Spleen (tissue), 11 donors: Measurements from ENCODE around the gene KCNH3. TPM values are rescaled to one million over a fixed set of nuclear protein-coding genes. Genes with fewer than 3 reads are reported as not detected.

Experiments used
- DNase-seq: peaks from one replicate; pipeline ENCODE4 v3.0.0-alpha.2; 2020
- H3K27ac ChIP-seq, 8 donors: fragments of 200-600 bp; sonication (generic) in 7 of 8; 1 replicate in 4 of 8; 2 replicates in 4 of 8; pipeline versions ENCODE4 v1.5.0 to v1.8.0; 2016 to 2021; ENCODE audit warnings: inconsistent platforms in 4 of 8, mild to moderate bottlenecking in 4 of 8, moderate library complexity in 1 of 8
- H3K27me3 ChIP-seq, 7 donors: fragments of 200-600 bp; sonication (generic) in 6 of 7; replicated peaks in 1 of 7; 1 replicate in 4 of 7; 2 replicates in 3 of 7; pipeline versions ENCODE4 v1.5.0 to v1.8.0; 2016 to 2021; ENCODE audit warnings: inconsistent platforms in 3 of 7, mild to moderate bottlenecking in 1 of 7
- H3K36me3 ChIP-seq, 6 donors: fragments of 200-600 bp; sonication (generic) in 5 of 6; 1 replicate in 4 of 6; 2 replicates in 2 of 6; pipeline versions ENCODE4 v1.5.0 to v1.8.0; 2016 to 2021; ENCODE audit warnings: inconsistent platforms in 2 of 6
- H3K4me1 ChIP-seq, 6 donors: fragments of 200-600 bp; sonication (generic) in 5 of 6; 1 replicate in 3 of 6; 2 replicates in 3 of 6; pipeline versions ENCODE4 v1.5.0 to v1.8.0; 2016 to 2021; ENCODE audit warnings: inconsistent platforms in 3 of 6
- H3K4me3 ChIP-seq, 8 donors: fragments of 200-600 bp; sonication (generic) in 7 of 8; 1 replicate in 4 of 8; 2 replicates in 4 of 8; pipeline versions ENCODE4 v1.5.0 to v1.8.0; 2016 to 2021; ENCODE audit warnings: inconsistent platforms in 4 of 8, mild to moderate bottlenecking in 4 of 8, moderate library complexity in 2 of 8
- H3K9me3 ChIP-seq, 8 donors: fragments of 200-600 bp; sonication (generic) in 7 of 8; 1 replicate in 4 of 8; 2 replicates in 4 of 8; pipeline versions ENCODE4 v1.5.0 to v1.8.0; 2016 to 2021; ENCODE audit warnings: inconsistent platforms in 4 of 8
- CTCF ChIP-seq, 11 experiments: fragments of 200-600 bp in 7 of 11; fragments of 450-650 bp in 4 of 11; sonication (generic) in 4 of 11; IDR thresholded peaks in 8 of 11; conservative IDR thresholded peaks in 3 of 11; 1 replicate in 7 of 11; 2 replicates in 4 of 11; pipeline versions ENCODE4 v1.4.0 to v1.8.0; 2016 to 2021; ENCODE audit warnings: antibody characterized with exemption in 11 of 11, inconsistent platforms in 4 of 11, mild to moderate bottlenecking in 1 of 11
- POLR2A ChIP-seq, 3 donors: fragments of 450-650 bp; IDR thresholded peaks; one replicate each; pipeline ENCODE4 v1.5.1; 2017; ENCODE audit warnings: antibody characterized with exemption in 3 of 3, mild to moderate bottlenecking in 1 of 3
- POLR2AphosphoS5 ChIP-seq, 3 donors: sonication (generic); formaldehyde crosslinking; IDR thresholded peaks; one replicate each; pipeline ENCODE4 v1.5.1; 2017; ENCODE audit warnings: antibody characterized with exemption in 3 of 3
- WGBS, 5 donors: extraction: QIAGEN DNeasy Blood & Tissue Kit in 3 of 5; methylation state at CpG; one replicate each; pipeline versions ENCODE4 v1.1.5 to v1.1.7; 2013 to 2018; 5-methylcytosine and 5-hydroxymethylcytosine counted together
- intact Hi-C: fragments of 100-400 bp; cut with DNase I; formaldehyde crosslinking; loops from one replicate; pipeline ENCODE4 v1.15.0; 2023; ENCODE audit warnings: low total_unique reads
- polyA plus RNA-seq, 3 donors: library from polyadenylated mRNA; stranded (reverse); fragments of 200-250 nt; gene quantifications; one replicate each; pipeline ENCODE4 v1.2.1, GENCODE V29; 2013
- total RNA-seq, 7 donors: library from RNA; depleted of rRNA in 3 of 7; stranded (reverse); fragments of >200 nt in 3 of 7; fragmentation: NEBNext Ultra II Directional in 4 of 7; extraction: Animal tissue kit (Norgen Biotek cat#: 25700) in 4 of 7; gene quantifications; one replicate each; pipeline versions ENCODE4 v1.1.0 to v1.2.1, GENCODE V29; 2016 to 2021
- donor health status: healthy with polysubstance abuse.
- donor health status: DM: no; HTN: no; CAD: no; lungs with moderate emphysema.
- donor health status: DM: no; HTN: no; CAD: no.
- donor health status: Bipolar disorder and iron deficiency.
- donor health status: healthy.
- donor health status: DM: no; HTN: no; CAD: no.
- donor health status: DM: yes; HTN: yes; CAD: no.

KCNH3 gene
- total and polyA plus RNA-seq, 10 donors, result 0.33 to 2.9 (median 0.85) TPM

- WGBS, 5 donors, result 90 to 95% (median 94%) methylated on average over 1 of the region's 1 CpG
- H3K27me3 ChIP-seq, result no peaks in the 10 kb centered on the region
- no peak overlapping the region for H3K27ac ChIP-seq
- TF ChIP-seq POLR2AphosphoS5 (IDR thresholded peaks at IDR 0.05), result no peak
- no peak for TF ChIP-seq POLR2A (IDR thresholded peaks at IDR 0.05)
- no peak for TF ChIP-seq CTCF (IDR thresholded peaks at IDR 0.05 in 8 of 11, conservative IDR thresholded peaks at IDR 0.05 in 3 of 11)
- no peaks in the 10 kb centered on the region for H3K4me1 ChIP-seq
- no peak for DNase-seq
- no peak overlapping the region for H3K4me3 ChIP-seq
- peaks cover 0 to 64% (median 6%) of the 10 kb centered on the region in 6 donors for H3K36me3 ChIP-seq
- intact Hi-C loops, result no loop called here
- no peaks in the 10 kb centered on the region for H3K9me3 ChIP-seq
Observed at GRCh38 chr12:49491823-49492222, 47.0 kb upstream of the KCNH3 start.

GRCh38 chr12:49493900-49494299, 44.9 kb upstream of the KCNH3 start:
- no peaks in the 10 kb centered on the region for H3K27me3 ChIP-seq
- WGBS, 5 donors, result 49 to 95% (median 89%) methylated on average over 2 of the region's 2 CpGs
- no peak overlapping the region for H3K4me3 ChIP-seq
- H3K4me1 ChIP-seq, result no peaks in the 10 kb centered on the region
- peaks cover 0 to 60% (median 6%) of the 10 kb centered on the region in 6 donors for H3K36me3 ChIP-seq
- no peak for DNase-seq
- no peaks in the 10 kb centered on the region for H3K9me3 ChIP-seq
- intact Hi-C loops, result no loop called here
- H3K27ac ChIP-seq, result no peak overlapping the region
- TF ChIP-seq CTCF (IDR thresholded peaks at IDR 0.05 in 8 of 11, conservative IDR thresholded peaks at IDR 0.05 in 3 of 11) (no peak), POLR2A (IDR thresholded peaks at IDR 0.05) (no peak), POLR2AphosphoS5 (IDR thresholded peaks at IDR 0.05) (no peak)

GRCh38 chr12:49496417-49497360, 42.1 kb upstream of the KCNH3 start:
- Histone ChIP-seq H3K4me3 (no peak overlapping the region), H3K27me3 (no peaks in the 10 kb centered on the region), H3K9me3 (no peaks in the 10 kb centered on the region), H3K36me3 (peaks cover 0 to 58% (median 12%) of the 10 kb centered on the region in 6 donors), H3K27ac (no peak overlapping the region), H3K4me1 (no peaks in the 10 kb centered on the region)
- WGBS, 5 donors, result 91 to 95% (median 92%) methylated on average over 10 of the region's 10 CpGs
- intact Hi-C loops, result no loop called here
- no peak for DNase-seq
- TF ChIP-seq POLR2AphosphoS5 (IDR thresholded peaks at IDR 0.05) (no peak), CTCF (IDR thresholded peaks at IDR 0.05 in 8 of 11, conservative IDR thresholded peaks at IDR 0.05 in 3 of 11) (no peak), POLR2A (IDR thresholded peaks at IDR 0.05) (no peak)

- H3K27ac ChIP-seq, result no peak overlapping the region
- no peak overlapping the region for H3K4me3 ChIP-seq
- intact Hi-C loops, result no loop called here
- H3K4me1 ChIP-seq, result peaks cover 0 to 9% (median 0%) of the 10 kb centered on the region in 6 donors
- no peak for DNase-seq
- H3K9me3 ChIP-seq, result no peaks in the 10 kb centered on the region
- no peaks in the 10 kb centered on the region for H3K27me3 ChIP-seq
- peaks cover 0 to 57% (median 7%) of the 10 kb centered on the region in 6 donors for H3K36me3 ChIP-seq
- TF ChIP-seq CTCF (IDR thresholded peaks at IDR 0.05 in 8 of 11, conservative IDR thresholded peaks at IDR 0.05 in 3 of 11) (no peak), POLR2AphosphoS5 (IDR thresholded peaks at IDR 0.05) (no peak), POLR2A (IDR thresholded peaks at IDR 0.05) (no peak)
- WGBS, 5 donors, result 48 to 73% (median 57%) methylated on average over 1 of the region's 1 CpG
Observed at GRCh38 chr12:49501895-49502294, 36.9 kb upstream of the KCNH3 start.
